Ishikawa (cell line): ENCODE measurements around the gene GNG7.

Source experiments
- CEBPB ChIP-seq: IDR thresholded peaks from 2 replicates; pipeline ENCODE4 v1.6.1; 2012
- CREB1 ChIP-seq: IDR thresholded peaks from 2 replicates; pipeline ENCODE4 v1.6.1; 2012; ENCODE audit warnings: low read depth
- EGR1 ChIP-seq: IDR thresholded peaks from 2 replicates; pipeline ENCODE4 v1.6.1; 2012
- EP300 ChIP-seq: IDR thresholded peaks from 2 replicates; pipeline ENCODE4 v1.6.1; 2012; ENCODE audit warnings: borderline replicate concordance
- FOXM1 ChIP-seq: IDR thresholded peaks from 2 replicates; pipeline ENCODE4 v1.6.1; 2012; ENCODE audit warnings: low read depth, borderline replicate concordance
- NFIC ChIP-seq: IDR thresholded peaks from 2 replicates; pipeline ENCODE4 v1.6.1; 2012
- RAD21 ChIP-seq: IDR thresholded peaks from 2 replicates; pipeline ENCODE4 v1.6.1; 2012; ENCODE audit warnings: low read depth
- TAF1 ChIP-seq: IDR thresholded peaks from 2 replicates; pipeline ENCODE4 v1.6.1; 2012; ENCODE audit warnings: low read depth, mild to moderate bottlenecking
- TCF12 ChIP-seq: IDR thresholded peaks from 2 replicates; pipeline ENCODE4 v1.6.1; 2012; ENCODE audit warnings: low read depth
- TEAD4 ChIP-seq: IDR thresholded peaks from 2 replicates; pipeline ENCODE4 v1.6.1; 2012
- YY1 ChIP-seq: IDR thresholded peaks from 2 replicates; pipeline ENCODE4 v1.6.1; 2012; ENCODE audit warnings: low read depth
- ZBTB7A ChIP-seq: IDR thresholded peaks from 2 replicates; pipeline ENCODE4 v1.6.1; 2012; ENCODE audit warnings: low read depth
- TF ChIP-seq, protein P1 (sequence below): IDR thresholded peaks from 2 replicates; pipeline ENCODE4 v1.6.1; 2012
- TF ChIP-seq, protein P2 (sequence below): IDR thresholded peaks from 2 replicates; pipeline ENCODE4 v1.6.1; 2012; ENCODE audit warnings: low read depth, mild to moderate bottlenecking
- TF ChIP-seq, protein P3 (sequence below): IDR thresholded peaks from 2 replicates; pipeline ENCODE4 v1.6.1; 2012

Gene GNG7

DNA sequence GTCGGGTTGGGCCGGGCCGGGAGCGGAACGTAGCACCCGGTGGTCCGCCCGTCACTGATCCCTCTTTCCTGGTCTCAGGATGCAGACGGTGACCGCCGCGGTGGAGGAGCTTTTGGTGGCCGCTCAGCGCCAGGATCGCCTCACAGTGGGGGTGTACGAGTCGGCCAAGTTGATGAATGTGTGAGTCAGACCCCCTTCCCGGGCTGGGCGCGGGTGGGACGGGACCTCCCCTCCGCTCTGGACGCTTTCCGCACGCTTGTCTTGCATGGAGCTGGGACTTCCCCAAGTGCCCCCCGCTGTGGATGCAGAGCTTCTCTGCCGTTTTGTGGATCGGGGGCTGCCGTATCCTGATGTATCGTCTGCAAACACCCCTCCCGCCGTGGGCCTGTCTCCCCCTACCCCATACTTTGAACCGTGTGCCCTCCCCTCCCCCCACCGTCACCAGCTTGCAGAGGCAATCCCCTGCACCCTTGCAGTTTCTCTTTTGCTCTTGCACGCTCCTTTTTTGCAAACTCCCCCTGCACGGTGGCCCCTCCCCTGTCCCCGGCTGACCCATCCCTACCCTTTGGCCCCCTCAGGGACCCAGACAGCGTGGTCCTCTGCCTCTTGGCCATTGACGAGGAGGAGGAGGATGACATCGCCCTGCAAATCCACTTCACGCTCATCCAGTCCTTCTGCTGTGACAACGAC is 225.9 kb downstream of the GNG7 start:
- TF ChIP-seq ZBTB7A = peak; percentile 83
- TF ChIP-seq TAF1 = no peak
- no peak for TF ChIP-seq RAD21
- TF ChIP-seq NFIC = no peak
- no peak for TF ChIP-seq EP300
- 0 out of 2 replicates have a peak, but pooled peaks have one; percentile 12 for TF ChIP-seq TEAD4
- no peak for TF ChIP-seq EGR1
- TF ChIP-seq, protein P1, sequence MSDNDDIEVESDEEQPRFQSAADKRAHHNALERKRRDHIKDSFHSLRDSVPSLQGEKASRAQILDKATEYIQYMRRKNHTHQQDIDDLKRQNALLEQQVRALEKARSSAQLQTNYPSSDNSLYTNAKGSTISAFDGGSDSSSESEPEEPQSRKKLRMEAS = no peak
- no peak for TF ChIP-seq CREB1
- TF ChIP-seq, protein P2, sequence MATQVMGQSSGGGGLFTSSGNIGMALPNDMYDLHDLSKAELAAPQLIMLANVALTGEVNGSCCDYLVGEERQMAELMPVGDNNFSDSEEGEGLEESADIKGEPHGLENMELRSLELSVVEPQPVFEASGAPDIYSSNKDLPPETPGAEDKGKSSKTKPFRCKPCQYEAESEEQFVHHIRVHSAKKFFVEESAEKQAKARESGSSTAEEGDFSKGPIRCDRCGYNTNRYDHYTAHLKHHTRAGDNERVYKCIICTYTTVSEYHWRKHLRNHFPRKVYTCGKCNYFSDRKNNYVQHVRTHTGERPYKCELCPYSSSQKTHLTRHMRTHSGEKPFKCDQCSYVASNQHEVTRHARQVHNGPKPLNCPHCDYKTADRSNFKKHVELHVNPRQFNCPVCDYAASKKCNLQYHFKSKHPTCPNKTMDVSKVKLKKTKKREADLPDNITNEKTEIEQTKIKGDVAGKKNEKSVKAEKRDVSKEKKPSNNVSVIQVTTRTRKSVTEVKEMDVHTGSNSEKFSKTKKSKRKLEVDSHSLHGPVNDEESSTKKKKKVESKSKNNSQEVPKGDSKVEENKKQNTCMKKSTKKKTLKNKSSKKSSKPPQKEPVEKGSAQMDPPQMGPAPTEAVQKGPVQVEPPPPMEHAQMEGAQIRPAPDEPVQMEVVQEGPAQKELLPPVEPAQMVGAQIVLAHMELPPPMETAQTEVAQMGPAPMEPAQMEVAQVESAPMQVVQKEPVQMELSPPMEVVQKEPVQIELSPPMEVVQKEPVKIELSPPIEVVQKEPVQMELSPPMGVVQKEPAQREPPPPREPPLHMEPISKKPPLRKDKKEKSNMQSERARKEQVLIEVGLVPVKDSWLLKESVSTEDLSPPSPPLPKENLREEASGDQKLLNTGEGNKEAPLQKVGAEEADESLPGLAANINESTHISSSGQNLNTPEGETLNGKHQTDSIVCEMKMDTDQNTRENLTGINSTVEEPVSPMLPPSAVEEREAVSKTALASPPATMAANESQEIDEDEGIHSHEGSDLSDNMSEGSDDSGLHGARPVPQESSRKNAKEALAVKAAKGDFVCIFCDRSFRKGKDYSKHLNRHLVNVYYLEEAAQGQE = no peak

DNA sequence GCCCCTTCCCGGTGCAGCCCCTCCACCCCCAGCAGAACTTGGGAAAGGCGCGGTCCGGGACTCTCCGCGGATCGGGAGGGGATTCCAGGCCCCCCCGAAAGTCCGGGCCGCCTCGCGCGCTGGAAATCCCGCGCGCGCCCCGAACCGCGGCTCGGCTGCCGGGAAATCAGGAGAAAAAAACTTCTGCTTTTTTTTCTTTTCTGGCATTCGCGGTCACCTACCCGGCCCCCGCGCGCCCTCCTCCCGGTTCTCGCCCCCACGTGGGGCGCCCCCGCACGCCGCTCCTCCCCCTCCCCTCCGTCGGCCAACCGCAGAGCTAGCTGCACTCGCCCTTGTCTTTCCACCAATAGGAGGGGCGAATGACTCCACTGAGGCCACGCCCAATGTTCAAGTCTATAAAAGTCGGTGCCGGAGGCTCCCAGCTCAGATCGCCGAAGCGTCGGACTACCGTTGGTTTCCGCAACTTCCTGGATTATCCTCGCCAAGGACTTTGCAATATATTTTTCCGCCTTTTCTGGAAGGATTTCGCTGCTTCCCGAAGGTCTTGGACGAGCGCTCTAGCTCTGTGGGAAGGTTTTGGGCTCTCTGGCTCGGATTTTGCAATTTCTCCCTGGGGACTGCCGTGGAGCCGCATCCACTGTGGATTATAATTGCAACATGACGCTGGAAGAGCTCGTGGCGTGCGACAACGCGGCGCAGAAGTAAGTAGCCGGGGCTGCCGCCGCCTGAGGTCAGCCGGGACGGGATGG is 226.6 kb downstream of the GNG7 start, which contains the start of gene GADD45B:
GADD45B (plus strand) TSS at position 426 of the 749 bp plus-strand sequence; CDS start at position 658, 232 bp downstream.
- no peak for TF ChIP-seq NFIC
- TF ChIP-seq, protein P2 = no peak
- TF ChIP-seq FOXM1 = no peak
- TF ChIP-seq, protein P1 = peak; percentile 39
- peak; percentile 70 for TF ChIP-seq CEBPB
- TF ChIP-seq, protein P3, sequence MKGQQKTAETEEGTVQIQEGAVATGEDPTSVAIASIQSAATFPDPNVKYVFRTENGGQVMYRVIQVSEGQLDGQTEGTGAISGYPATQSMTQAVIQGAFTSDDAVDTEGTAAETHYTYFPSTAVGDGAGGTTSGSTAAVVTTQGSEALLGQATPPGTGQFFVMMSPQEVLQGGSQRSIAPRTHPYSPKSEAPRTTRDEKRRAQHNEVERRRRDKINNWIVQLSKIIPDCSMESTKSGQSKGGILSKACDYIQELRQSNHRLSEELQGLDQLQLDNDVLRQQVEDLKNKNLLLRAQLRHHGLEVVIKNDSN = peak; percentile 82
- no peak; the same call in 1 of the 2 replicates for TF ChIP-seq EP300
- no peak for TF ChIP-seq YY1
- TF ChIP-seq ZBTB7A = no peak
- peak; percentile 37; the same call in 1 of the 2 replicates for TF ChIP-seq TEAD4
- TF ChIP-seq TAF1 = peak; percentile 94
- TF ChIP-seq RAD21 = no peak
- TF ChIP-seq EGR1 = peak; percentile 98
- TF ChIP-seq CREB1 = no peak
- 0 out of 2 replicates have a peak, but pooled peaks have one; percentile 15 for TF ChIP-seq TCF12

DNA sequence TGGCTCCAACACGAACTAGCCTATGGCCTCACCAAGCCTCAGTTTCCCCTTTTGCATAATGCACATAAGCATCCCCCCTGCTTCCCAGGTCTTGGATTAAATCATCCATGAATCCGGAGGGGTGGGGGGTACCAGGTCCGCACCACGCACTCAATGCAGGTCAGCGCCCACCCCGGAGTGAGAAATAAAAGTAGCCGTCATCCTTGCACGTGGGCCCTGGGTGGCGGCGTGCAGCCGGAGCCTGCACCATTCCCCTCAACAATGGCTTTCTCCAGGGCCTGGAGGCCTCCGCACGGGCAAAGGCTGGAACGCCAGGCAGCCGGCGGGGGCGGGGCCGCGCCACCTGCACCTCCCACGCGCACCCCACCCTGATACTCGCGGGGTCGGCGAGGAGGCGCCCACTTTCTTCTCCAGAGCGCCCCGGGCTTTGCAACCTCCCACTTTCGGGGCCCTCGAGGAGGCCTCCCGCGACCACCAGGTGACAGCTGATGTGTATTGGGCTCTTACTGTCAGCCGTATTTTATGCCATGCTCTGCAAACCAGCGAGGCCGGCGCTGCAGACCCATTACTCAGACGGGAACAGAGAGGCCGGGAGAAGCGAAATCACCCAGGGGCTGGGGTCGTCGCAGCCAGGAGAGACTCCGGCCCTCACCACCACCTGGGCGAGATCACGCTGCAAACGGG is 227.3 kb downstream of the GNG7 start:
- TF ChIP-seq FOXM1 (no peak), TCF12 (peak; percentile 30; the same call in 1 of the 2 replicates), CREB1 (no peak), TEAD4 (peak; percentile 52), CEBPB (no peak), EGR1 (peak; percentile 77), EP300 (no peak), ZBTB7A (no peak), TAF1 (peak; percentile 12; the same call in 1 of the 2 replicates), RAD21 (peak; percentile 11; the same call in 1 of the 2 replicates), NFIC (no peak)
- TF ChIP-seq, protein P3 = peak; percentile 36; the same call in 1 of the 2 replicates
- TF ChIP-seq, protein P1 = peak; percentile 87

DNA sequence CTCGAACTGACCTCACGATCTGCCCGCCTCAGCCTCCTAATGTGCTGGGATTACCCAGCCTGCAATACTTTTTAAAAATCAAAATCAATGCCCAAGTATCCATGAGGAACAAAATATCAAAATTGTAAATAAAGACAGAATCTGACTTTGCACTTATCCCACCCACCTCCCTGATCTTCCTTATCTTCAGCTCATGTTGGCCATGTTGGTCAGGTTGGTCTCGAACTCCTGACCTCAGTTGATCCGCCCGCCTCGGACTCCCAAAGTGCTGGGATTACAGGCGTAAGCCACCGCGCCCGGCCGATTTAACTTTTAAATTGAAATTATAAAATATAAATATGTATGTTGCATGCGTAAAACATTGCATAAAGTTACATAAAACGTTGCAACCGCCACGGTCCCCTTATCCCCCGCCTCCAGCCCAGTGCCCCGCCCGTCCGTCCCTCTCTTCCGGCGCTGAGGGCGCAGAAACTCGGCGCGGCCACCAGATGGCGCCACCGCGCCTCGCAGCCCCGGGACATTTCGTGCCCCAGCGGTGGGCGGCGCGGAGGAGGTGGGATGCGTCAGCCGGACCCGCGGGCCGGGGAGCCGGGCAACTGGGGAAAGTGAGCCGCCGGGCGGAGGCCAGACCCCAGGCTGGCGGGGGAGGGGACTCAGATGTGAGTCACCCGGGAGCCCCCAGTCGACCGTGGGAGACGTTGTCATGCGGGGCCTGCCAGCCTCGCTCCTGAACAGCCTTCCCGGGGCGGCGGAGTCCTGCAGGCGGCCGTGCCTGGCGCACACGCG is 228.1 kb downstream of the GNG7 start:
- TF ChIP-seq FOXM1 (no peak), TAF1 (no peak), CREB1 (no peak), YY1 (no peak), TCF12 (no peak; the same call in 1 of the 2 replicates), RAD21 (peak; percentile 90), TEAD4 (peak; percentile 21; the same call in 1 of the 2 replicates), CEBPB (no peak), ZBTB7A (peak; percentile 94), EGR1 (peak; percentile 20; the same call in 1 of the 2 replicates)
- TF ChIP-seq, protein P2 = no peak
- TF ChIP-seq, protein P1 = no peak
